ENCODE measurements around the gene CCDC92B. TPM values are rescaled to one million over a fixed set of nuclear protein-coding genes. Genes with fewer than 3 reads are reported as not detected.

The CCDC92B gene
- total RNA-seq, 1 experiment from 2014 or later, result 15.2 TPM

DNA sequence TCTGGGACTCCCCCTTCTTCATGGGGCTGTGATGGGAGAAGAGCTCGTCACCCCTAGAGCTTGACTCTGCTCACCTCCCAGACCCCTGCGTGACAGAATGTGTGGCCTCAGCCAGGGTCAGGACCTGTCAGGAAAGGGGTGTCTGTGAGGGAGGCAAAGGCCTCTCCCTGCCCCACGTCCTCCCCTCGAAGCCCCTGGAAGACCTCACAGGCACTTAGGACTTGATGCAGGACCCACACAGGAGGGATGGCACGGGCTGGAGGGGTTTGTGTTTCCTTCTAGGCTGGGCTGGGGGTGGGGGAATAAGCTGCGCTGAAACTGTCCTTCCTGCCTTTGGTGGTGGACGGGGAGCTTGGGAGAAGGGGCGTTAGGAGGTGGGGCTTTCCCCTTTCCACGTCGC is 26.8 kb downstream of the CCDC92B start:
- ChIA-PET CTCF (interaction anchor here (2.1 to 3.6 kb wide), 2 partner anchors 10 to 54 kb away, joined by 7 to 36 read pairs; no protein-coding TSS in a partner anchor), POLR2A (no interaction called here)
- Mint-ChIP-seq H3K27me3 (ENCODE audit: low read depth) (peaks cover 8% of the 10 kb centered on the region), H3K4me1 (peaks cover 30% of the 10 kb centered on the region), H3K27ac (no peak overlapping the region), H3K36me3 (peaks cover 9% of the 10 kb centered on the region), H3K9me3 (no peaks in the 10 kb centered on the region), H3K4me3 (no peak overlapping the region)
- ATAC-seq, result no peak
- TF ChIP-seq, protein P1, sequence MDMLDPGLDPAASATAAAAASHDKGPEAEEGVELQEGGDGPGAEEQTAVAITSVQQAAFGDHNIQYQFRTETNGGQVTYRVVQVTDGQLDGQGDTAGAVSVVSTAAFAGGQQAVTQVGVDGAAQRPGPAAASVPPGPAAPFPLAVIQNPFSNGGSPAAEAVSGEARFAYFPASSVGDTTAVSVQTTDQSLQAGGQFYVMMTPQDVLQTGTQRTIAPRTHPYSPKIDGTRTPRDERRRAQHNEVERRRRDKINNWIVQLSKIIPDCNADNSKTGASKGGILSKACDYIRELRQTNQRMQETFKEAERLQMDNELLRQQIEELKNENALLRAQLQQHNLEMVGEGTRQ (CRISPR knock-in tag; IDR thresholded peaks at IDR 0.05), result no peak
- TF ChIP-seq, protein P2, sequence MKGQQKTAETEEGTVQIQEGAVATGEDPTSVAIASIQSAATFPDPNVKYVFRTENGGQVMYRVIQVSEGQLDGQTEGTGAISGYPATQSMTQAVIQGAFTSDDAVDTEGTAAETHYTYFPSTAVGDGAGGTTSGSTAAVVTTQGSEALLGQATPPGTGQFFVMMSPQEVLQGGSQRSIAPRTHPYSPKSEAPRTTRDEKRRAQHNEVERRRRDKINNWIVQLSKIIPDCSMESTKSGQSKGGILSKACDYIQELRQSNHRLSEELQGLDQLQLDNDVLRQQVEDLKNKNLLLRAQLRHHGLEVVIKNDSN (CRISPR knock-in tag; IDR thresholded peaks at IDR 0.05), result no peak
- TF ChIP-seq NR2C2 (CRISPR knock-in tag; IDR thresholded peaks at IDR 0.05) (no peak), ZNF423 (CRISPR knock-in tag; IDR thresholded peaks at IDR 0.05) (no peak), SP1 (CRISPR knock-in tag; conservative IDR thresholded peaks at IDR 0.05) (no peak), IRF2 (CRISPR knock-in tag; IDR thresholded peaks at IDR 0.05; ENCODE audit: borderline replicate concordance, low read depth) (no peak), PRRX2 (CRISPR knock-in tag; IDR thresholded peaks at IDR 0.05) (no peak), JUN (CRISPR knock-in tag; IDR thresholded peaks at IDR 0.05) (no peak), ZNF263 (CRISPR knock-in tag; IDR thresholded peaks at IDR 0.05; ENCODE audit: low read depth) (no peak), GTF2I (CRISPR knock-in tag; conservative IDR thresholded peaks at IDR 0.05) (no peak), ESRRA (CRISPR knock-in tag; IDR thresholded peaks at IDR 0.05; ENCODE audit: borderline replicate concordance) (no peak), ETV6 (CRISPR knock-in tag; IDR thresholded peaks at IDR 0.05) (no peak), ZNF121 (CRISPR knock-in tag; IDR thresholded peaks at IDR 0.05) (no peak), ZNF138 (CRISPR knock-in tag; conservative IDR thresholded peaks at IDR 0.05) (no peak)
- TF ChIP-seq, protein P3, sequence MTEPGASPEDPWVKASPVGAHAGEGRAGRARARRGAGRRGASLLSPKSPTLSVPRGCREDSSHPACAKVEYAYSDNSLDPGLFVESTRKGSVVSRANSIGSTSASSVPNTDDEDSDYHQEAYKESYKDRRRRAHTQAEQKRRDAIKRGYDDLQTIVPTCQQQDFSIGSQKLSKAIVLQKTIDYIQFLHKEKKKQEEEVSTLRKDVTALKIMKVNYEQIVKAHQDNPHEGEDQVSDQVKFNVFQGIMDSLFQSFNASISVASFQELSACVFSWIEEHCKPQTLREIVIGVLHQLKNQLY (CRISPR knock-in tag; IDR thresholded peaks at IDR 0.05), result no peak
- TF ChIP-seq, protein P4, sequence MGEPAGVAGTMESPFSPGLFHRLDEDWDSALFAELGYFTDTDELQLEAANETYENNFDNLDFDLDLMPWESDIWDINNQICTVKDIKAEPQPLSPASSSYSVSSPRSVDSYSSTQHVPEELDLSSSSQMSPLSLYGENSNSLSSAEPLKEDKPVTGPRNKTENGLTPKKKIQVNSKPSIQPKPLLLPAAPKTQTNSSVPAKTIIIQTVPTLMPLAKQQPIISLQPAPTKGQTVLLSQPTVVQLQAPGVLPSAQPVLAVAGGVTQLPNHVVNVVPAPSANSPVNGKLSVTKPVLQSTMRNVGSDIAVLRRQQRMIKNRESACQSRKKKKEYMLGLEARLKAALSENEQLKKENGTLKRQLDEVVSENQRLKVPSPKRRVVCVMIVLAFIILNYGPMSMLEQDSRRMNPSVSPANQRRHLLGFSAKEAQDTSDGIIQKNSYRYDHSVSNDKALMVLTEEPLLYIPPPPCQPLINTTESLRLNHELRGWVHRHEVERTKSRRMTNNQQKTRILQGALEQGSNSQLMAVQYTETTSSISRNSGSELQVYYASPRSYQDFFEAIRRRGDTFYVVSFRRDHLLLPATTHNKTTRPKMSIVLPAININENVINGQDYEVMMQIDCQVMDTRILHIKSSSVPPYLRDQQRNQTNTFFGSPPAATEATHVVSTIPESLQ (CRISPR knock-in tag; IDR thresholded peaks at IDR 0.05), result no peak
- TF ChIP-seq, protein P5, sequence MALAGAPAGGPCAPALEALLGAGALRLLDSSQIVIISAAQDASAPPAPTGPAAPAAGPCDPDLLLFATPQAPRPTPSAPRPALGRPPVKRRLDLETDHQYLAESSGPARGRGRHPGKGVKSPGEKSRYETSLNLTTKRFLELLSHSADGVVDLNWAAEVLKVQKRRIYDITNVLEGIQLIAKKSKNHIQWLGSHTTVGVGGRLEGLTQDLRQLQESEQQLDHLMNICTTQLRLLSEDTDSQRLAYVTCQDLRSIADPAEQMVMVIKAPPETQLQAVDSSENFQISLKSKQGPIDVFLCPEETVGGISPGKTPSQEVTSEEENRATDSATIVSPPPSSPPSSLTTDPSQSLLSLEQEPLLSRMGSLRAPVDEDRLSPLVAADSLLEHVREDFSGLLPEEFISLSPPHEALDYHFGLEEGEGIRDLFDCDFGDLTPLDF (CRISPR knock-in tag; IDR thresholded peaks at IDR 0.05), result no peak
- TF ChIP-seq, protein P6, sequence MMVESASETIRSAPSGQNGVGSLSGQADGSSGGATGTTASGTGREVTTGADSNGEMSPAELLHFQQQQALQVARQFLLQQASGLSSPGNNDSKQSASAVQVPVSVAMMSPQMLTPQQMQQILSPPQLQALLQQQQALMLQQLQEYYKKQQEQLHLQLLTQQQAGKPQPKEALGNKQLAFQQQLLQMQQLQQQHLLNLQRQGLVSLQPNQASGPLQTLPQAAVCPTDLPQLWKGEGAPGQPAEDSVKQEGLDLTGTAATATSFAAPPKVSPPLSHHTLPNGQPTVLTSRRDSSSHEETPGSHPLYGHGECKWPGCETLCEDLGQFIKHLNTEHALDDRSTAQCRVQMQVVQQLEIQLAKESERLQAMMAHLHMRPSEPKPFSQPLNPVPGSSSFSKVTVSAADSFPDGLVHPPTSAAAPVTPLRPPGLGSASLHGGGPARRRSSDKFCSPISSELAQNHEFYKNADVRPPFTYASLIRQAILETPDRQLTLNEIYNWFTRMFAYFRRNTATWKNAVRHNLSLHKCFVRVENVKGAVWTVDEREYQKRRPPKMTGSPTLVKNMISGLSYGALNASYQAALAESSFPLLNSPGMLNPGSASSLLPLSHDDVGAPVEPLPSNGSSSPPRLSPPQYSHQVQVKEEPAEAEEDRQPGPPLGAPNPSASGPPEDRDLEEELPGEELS (CRISPR knock-in tag; IDR thresholded peaks at IDR 0.05), result no peak
- TF ChIP-seq, protein P7, sequence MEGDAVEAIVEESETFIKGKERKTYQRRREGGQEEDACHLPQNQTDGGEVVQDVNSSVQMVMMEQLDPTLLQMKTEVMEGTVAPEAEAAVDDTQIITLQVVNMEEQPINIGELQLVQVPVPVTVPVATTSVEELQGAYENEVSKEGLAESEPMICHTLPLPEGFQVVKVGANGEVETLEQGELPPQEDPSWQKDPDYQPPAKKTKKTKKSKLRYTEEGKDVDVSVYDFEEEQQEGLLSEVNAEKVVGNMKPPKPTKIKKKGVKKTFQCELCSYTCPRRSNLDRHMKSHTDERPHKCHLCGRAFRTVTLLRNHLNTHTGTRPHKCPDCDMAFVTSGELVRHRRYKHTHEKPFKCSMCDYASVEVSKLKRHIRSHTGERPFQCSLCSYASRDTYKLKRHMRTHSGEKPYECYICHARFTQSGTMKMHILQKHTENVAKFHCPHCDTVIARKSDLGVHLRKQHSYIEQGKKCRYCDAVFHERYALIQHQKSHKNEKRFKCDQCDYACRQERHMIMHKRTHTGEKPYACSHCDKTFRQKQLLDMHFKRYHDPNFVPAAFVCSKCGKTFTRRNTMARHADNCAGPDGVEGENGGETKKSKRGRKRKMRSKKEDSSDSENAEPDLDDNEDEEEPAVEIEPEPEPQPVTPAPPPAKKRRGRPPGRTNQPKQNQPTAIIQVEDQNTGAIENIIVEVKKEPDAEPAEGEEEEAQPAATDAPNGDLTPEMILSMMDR (IDR thresholded peaks at IDR 0.05), result no peak
- no peak for DNase-seq (ENCODE audit: low spot score)

Data from WTC11 (cell line).